Pulmonary artery endothelial cell (primary cell): Measurements from ENCODE around the gene BRCC3. TPM values are rescaled to one million over a fixed set of nuclear protein-coding genes. Genes with fewer than 3 reads are reported as not detected.
"Not testable (repeated sequence)": the region's sequence is repeated elsewhere in the genome, so short reads cannot be mapped to it uniquely, and the experiment has no call there.

Experiments
- DNase-seq: peaks from one replicate; pipeline ENCODE4 v3.0.0-alpha.2; 2011; ENCODE audit warnings: low read depth, low spot score
- total RNA-seq: library from RNA; depleted of rRNA; stranded (reverse); fragments of >200 nt; gene quantifications from 2 replicates; pipeline ENCODE4 v1.2.3, GENCODE V29; 2014

BRCC3 gene
- total RNA-seq, 1 donor from 2014 or later, result 15.8 TPM

DNA sequence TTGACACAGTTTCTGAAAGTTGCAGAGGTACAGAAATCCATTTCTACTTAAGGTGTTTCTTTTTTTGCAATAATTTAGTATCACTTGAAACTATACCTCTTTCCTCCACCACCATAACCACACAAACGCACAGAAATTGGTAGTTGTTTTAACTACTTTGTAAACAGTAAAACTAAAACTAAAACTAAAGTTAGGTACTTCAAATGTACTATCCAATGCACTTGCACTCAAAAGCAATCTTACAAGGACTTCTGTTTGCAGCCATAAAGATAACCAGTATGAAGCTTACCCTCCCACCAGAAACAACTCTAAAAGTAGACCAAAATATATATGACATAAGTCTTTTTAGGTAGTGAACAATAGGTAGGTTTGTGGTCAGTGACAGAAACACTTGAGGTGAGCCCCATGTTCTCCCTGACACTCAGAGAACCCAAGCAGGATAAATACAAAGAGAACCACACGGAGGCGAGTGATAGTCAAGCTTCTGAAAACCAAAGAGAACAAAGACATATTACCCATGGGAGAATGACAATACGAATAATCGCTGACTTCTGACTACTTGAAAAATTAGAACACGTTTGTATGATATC is 72.7 kb downstream of the BRCC3 start:
- no peak for DNase-seq

DNA sequence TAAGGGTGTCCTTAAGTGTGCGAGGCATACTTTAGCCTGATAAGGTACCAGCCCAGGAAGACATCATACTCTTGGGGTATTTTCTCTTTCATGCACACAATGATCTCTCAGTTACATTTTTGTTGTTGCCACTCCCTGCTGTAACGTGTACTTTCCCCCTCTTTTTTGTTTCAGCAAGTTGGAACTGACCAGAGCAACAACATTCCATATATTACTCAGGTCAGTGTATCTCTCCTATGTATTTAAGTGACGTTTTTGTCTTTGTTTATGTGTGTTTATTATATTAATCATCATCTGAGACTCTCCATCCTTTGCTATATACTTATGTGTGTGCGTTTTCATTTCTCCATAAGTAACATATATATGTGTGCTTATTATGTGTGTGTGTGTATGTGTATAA is 73.6 kb downstream of the BRCC3 start:
- DNase-seq, result no peak

DNA sequence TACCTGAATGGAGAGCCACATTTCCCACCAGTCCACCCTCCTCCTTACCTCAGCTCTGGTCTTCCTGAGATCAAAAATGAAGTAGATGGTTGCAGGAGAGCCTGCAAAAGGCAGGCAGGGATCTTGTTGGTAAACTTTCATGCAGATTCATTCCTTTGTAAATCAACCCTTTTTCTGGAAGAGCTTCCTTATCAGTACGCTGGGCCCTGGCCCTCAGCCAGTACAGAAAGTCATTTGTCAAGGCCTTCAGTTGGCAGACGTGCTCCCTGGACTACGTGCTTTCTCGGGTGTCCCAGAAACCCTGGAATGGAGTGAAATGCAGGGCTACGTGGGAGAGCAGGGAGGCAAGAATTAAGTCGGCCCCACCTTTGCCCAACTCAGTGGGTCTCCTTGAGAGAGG is 76.3 kb downstream of the BRCC3 start:
- DNase-seq, result not testable (repeated sequence)

DNA sequence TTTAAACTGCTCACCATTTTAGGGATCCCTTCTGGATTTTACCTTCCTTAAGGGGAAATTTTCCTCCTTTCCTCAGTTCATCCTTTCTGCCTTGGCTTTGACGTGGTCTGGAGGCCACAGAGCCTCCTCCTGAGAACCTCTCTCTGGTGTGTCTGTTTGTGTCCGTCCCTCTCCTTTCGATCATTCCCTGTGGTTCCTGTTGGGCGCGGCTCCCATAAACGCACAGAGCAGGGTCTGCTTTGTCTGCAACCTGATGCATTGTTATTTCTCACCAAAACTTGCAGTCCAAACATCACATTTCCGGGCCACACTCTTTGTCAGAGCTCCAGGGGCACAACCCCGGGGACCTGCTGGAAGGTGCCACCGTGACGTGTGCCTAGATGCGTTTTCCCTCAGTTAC is 76.9 kb downstream of the BRCC3 start:
- DNase-seq, result not testable (repeated sequence)

DNA sequence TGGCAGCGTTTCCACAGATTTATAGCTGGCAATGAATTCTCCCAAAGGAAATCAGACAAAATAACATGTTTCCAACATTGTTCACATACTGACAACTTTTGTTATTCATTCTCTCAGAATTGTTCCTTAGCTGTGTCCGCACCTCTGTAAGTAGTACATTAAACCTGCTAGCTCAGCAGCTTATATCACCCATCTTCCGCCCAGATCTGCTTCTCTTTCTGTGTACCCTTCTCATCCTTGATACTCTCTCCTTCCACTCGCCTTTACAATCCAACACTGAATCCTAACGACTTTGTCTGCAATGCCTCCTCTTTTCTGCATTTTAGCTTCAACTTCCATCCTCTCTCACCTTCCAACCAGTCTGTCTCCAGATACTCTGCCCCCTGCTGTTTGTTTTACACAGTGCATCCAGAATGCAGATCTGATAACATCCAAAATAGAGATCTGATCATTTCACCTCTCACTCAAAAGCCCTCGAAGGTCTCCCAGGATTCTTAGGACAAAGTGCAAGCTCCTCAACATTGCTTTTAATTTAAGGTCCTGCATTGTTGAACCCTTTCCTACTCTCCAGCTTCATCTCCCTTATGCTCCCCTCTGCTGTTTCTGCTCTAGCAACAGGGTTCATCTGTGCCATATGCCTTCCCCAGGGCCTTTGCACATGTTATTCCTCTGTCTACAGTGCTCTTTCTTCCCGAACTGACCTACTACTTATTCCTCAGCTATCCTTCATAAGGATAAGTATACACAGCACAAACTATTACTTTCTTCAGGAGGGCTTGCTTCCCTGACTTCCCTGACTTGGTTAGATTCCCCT is 77.6 kb downstream of the BRCC3 start:
- no peak for DNase-seq

DNA sequence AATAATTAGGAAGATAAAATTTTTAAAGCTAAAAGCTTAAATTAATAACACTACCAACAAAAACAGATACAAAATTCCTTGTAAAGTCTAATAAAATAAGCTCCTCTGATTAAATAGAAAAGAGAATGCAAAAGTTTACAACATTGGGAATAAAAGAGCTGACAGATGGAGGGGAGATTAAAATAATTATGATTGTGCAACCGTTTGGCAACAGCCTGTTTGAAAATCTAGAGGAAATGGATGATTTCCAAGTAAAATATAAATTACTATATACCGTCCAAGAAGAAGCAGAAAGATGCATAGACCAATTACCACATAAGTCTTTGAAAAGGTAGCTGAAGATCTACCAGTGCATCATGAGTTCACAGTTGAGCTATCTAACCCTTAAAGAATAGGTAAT is 98.6 kb downstream of the BRCC3 start:
- DNase-seq, result no peak

Other genes starting within 250 kb of the BRCC3 start
- not detected in 2 replicates for gene SMIM9, start 236.8 kb upstream of the BRCC3 start, total RNA-seq
- gene F8A1, start 185.2 kb upstream of the BRCC3 start, total RNA-seq, result 2.0 and 2.8 TPM in 2 replicates
- 1.2 and 1.6 TPM in 2 replicates for gene F8, start 48.8 kb upstream of the BRCC3 start, total RNA-seq
- gene FUNDC2, start 44.7 kb upstream of the BRCC3 start, total RNA-seq, result 61.5 and 63.7 TPM in 2 replicates
- gene CMC4, start 372 bp upstream of the BRCC3 start, total RNA-seq, result 11.3 and 11.8 TPM in 2 replicates
- 13.0 and 15.5 TPM in 2 replicates for gene MTCP1, start 372 bp upstream of the BRCC3 start, total RNA-seq
- 59.6 and 83.0 TPM in 2 replicates for gene VBP1, start 145.0 kb downstream of the BRCC3 start, total RNA-seq
- 0.07 TPM in 1 of 2 replicates, not detected in the other for gene RAB39B, start 193.0 kb downstream of the BRCC3 start, total RNA-seq